ENCODE data around the gene TMED1. TPM values are rescaled to one million over a fixed set of nuclear protein-coding genes. Genes with fewer than 3 reads are reported as not detected.

The TMED1 gene
- total RNA-seq, 1 experiment from 2014 or later: 26.3 TPM

- no peak overlapping the region for H3K4me3 ChIP-seq (replicated peaks in 1 of 2; ENCODE audit: low read depth in 1 of 2, low read length in 2 of 2)
- ChIA-PET CTCF (interaction anchor here (1.5 to 2.4 kb wide), 2 partner anchors 10 to 15 kb away, joined by 4 to 10 read pairs; no protein-coding TSS in a partner anchor), POLR2A (interaction anchor here (0.6 to 0.7 kb wide), 2 partner anchors 10 to 28 kb away, joined by 5 to 7 read pairs; no protein-coding TSS in a partner anchor), RAD21 (ENCODE audit: low non-redundant PET in 1 of 2, low total read pairs in 2 of 2, uncharacterized antibody in 2 of 2, unreplicated experiment in 2 of 2) (no interaction called here)
- no peak overlapping the region for H2AFZ ChIP-seq (ENCODE audit: low read depth, low read length, poor library complexity, severe bottlenecking)
- no peaks in the 10 kb centered on the region for H3K36me3 ChIP-seq (ENCODE audit: control insufficient read depth in 1 of 2, insufficient read depth in 2 of 2, low read length in 2 of 2)
- H3K79me2 ChIP-seq (ENCODE audit: insufficient read depth, low read length): peaks cover 73% of the 10 kb centered on the region
- H3K27ac ChIP-seq (ENCODE audit: low read depth, low read length): peak overlapping the region; percentile 41; the same call in 1 of the 2 replicates
- H3K9me2 ChIP-seq (ENCODE audit: insufficient read depth): no peaks in the 10 kb centered on the region
- DNase-seq (ENCODE audit: low read depth, low spot score) (no peak), ATAC-seq (no peak)
- peak overlapping the region; percentile 47; the same call in 1 of the 2 replicates for H3K4me2 ChIP-seq (ENCODE audit: low read length)
- H3K9ac ChIP-seq (ENCODE audit: low read length): no peak overlapping the region
- no peaks in the 10 kb centered on the region for H4K20me1 ChIP-seq (ENCODE audit: insufficient read depth)
- BruUV-seq (replicated peaks): TSS peak; percentile 15
- peaks cover 37 to 61% of the 10 kb centered on the region in 2 experiments for H3K4me1 ChIP-seq (ENCODE audit: control insufficient read depth in 1 of 2, insufficient read depth in 2 of 2, low read length in 2 of 2)
- TF ChIP-seq CBX3 (IDR thresholded peaks at IDR 0.05; ENCODE audit: low read depth) (no peak), CEBPB (IDR thresholded peaks at IDR 0.05; ENCODE audit: low read depth) (no peak), FOSL1 (IDR thresholded peaks at IDR 0.05; ENCODE audit: low read depth) (no peak), SP1 (IDR thresholded peaks at IDR 0.05; ENCODE audit: low read depth) (no peak), EZH2phosphoT487 (IDR thresholded peaks at IDR 0.05; ENCODE audit: borderline replicate concordance) (no peak), EGR1 (IDR thresholded peaks at IDR 0.05; ENCODE audit: low read depth) (no peak), ZFX (IDR thresholded peaks at IDR 0.05) (no peak), REST (IDR thresholded peaks at IDR 0.05; ENCODE audit: low read depth) (no peak), JUND (IDR thresholded peaks at IDR 0.05) (no peak), POLR2A (IDR thresholded peaks at IDR 0.05; ENCODE audit: borderline replicate concordance, extremely low read depth, insufficient read depth, insufficient read length) (no peak), ZNF274 (IDR thresholded peaks at IDR 0.05; ENCODE audit: low read depth, low read length) (no peak), MAX (IDR thresholded peaks at IDR 0.05) (no peak), ATF3 (IDR thresholded peaks at IDR 0.05) (no peak), POLR2AphosphoS5 (IDR thresholded peaks at IDR 0.05; ENCODE audit: low read depth, low read length) (no peak), RAD21 (IDR thresholded peaks at IDR 0.05; ENCODE audit: low read depth) (no peak), TCF7L2 (IDR thresholded peaks at IDR 0.05; ENCODE audit: borderline replicate concordance, extremely low read depth, insufficient read depth, insufficient read length) (no peak), CTCF (IDR thresholded peaks at IDR 0.05 in 2 of 3, conservative IDR thresholded peaks at IDR 0.05 in 1 of 3; ENCODE audit: borderline replicate concordance in 1 of 3, insufficient read depth in 1 of 3, low read depth in 2 of 3, low read length in 2 of 3) (no peak), EZH2 (IDR thresholded peaks at IDR 0.05) (no peak)
- H3K9me3 ChIP-seq (ENCODE audit: control insufficient read depth in 1 of 2, insufficient read depth in 1 of 2, low read depth in 1 of 2, low read length in 2 of 2): no peaks in the 10 kb centered on the region
- intact Hi-C loops (cut with micrococcal nuclease): no loop called here
- no peaks in the 10 kb centered on the region for H3K27me3 ChIP-seq (ENCODE audit: insufficient read depth, low read length)
Observed at GRCh38 chr19:10874024-10874423, 38.0 kb upstream of the TMED1 start.
